ENCODE measurements around the gene ATP8B1.

DNA sequence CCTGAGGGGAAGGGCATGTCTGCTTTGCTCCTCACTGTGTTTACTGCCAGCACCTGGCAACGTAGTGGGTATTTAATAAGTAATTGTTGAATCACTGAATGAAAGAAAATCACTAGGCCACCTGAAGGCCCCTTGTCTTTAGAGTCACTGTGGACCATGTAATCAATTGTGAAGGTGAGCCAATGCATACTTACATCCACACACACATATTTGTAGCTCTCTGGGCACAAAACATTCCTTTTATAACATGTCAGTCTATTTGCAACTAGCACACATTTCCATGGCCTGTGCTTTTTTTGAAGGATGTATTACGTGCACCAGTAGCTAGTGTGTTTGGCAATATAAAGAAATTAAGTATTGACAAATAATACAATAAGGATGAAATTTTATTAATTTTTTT lies 11.2 kb downstream of the ATP8B1 start:
- TF ChIP-seq CTCF (IDR thresholded peaks at IDR 0.05; ENCODE audit: low read depth, low read length, missing input control) (no peak), REST (IDR thresholded peaks at IDR 0.05) (no peak), RAD21 (IDR thresholded peaks at IDR 0.05) (no peak), RXRA (IDR thresholded peaks at IDR 0.05) (no peak), SP1 (IDR thresholded peaks at IDR 0.05) (no peak), TAF1 (conservative IDR thresholded peaks at IDR 0.05) (no peak), GABPA (IDR thresholded peaks at IDR 0.05 in 1 of 2, conservative IDR thresholded peaks at IDR 0.05 in 1 of 2) (no peak), FOXA1 (IDR thresholded peaks at IDR 0.05) (no peak), EGR1 (IDR thresholded peaks at IDR 0.05; ENCODE audit: low read depth in 2 of 2) (no peak), JUND (IDR thresholded peaks at IDR 0.05) (no peak), YY1 (IDR thresholded peaks at IDR 0.05) (no peak)
- TF ChIP-seq, protein P1, sequence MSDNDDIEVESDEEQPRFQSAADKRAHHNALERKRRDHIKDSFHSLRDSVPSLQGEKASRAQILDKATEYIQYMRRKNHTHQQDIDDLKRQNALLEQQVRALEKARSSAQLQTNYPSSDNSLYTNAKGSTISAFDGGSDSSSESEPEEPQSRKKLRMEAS (IDR thresholded peaks at IDR 0.05) = no peak
- TF ChIP-seq, protein P2, sequence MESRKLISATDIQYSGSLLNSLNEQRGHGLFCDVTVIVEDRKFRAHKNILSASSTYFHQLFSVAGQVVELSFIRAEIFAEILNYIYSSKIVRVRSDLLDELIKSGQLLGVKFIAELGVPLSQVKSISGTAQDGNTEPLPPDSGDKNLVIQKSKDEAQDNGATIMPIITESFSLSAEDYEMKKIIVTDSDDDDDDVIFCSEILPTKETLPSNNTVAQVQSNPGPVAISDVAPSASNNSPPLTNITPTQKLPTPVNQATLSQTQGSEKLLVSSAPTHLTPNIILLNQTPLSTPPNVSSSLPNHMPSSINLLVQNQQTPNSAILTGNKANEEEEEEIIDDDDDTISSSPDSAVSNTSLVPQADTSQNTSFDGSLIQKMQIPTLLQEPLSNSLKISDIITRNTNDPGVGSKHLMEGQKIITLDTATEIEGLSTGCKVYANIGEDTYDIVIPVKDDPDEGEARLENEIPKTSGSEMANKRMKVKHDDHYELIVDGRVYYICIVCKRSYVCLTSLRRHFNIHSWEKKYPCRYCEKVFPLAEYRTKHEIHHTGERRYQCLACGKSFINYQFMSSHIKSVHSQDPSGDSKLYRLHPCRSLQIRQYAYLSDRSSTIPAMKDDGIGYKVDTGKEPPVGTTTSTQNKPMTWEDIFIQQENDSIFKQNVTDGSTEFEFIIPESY (IDR thresholded peaks at IDR 0.05) = no peak

Measured in liver (tissue), 3 donors.